Measurements from ENCODE around the gene RECQL. TPM values are rescaled to one million over a fixed set of nuclear protein-coding genes. Genes with fewer than 3 reads are reported as not detected.

The RECQL gene
- total RNA-seq, 1 donor from 2014 or later: 68.4 TPM

DNA sequence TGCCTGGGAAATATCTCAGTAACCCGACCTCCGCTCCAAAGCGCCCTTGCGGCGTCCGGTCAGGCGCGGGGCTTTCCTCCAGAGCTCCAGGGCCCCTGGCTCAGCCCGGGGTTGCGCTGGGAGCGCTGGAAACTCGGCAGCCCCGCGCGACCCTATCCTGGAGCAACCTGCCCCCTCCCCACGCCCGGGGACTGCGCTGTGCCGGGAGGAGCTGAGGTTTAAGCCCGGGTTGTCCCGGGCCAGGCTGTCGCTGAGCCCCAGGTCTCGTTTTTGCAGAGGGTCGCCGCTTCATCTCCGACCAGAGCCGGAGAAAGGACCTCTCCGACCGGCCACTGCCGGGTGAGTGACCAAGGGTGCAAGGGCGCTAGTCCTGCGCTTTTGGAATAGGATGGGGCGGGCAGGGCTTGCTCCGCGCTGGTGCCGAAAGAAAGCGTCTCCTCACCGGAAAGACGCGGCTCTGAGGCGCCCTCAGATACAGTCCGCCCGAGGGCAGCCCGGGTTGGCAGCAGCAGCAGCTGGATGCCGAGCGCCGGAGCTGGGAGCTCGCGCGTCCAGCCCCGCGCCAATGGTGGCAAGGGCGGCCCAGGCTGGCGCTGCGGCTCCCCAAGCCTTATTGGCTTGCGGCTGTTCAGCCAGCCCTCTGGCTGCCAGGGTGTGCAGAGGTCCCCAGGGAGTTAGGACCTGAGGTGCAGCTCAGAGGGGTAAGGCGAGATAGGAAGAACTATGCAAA is 26.2 kb upstream of the RECQL start:
- peaks cover 5% of the 10 kb centered on the region for H3K9me3 Mint-ChIP-seq
- intact Hi-C loops (cut with micrococcal nuclease): loop anchor here (1.0 to 5.0 kb wide), 2 partner anchors 26 to 35 kb away; partner anchors contain the start of genes GOLT1B and RECQL

DNA sequence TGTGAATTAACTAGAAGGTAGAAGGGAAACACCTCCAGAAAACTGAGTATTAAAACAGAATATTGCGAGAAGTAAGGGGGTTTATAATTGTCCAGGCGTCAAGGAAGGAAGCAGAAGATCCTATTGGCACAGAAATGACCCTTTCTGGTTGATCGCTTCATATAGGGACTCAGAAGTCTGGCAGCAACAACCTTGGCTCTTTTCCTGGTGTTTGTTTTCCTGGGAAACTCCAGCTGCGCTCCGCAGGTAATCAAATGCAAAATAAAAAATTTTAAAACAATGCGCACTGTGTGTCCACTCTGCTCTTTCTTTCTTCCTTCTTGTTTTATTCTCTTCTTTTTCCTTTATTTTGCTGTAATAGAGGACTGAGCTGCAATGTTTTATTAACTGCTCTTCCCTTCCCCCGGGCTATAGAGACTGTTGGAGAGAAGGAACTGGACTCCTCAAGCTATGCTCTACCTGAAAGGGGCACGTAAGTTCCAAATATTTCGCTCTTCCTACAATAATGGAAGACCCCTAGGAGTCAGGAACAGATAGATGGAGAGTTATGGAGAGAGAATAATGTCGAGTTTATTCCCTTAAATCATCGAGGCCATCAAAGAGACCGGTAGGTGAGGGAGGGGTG is 25.4 kb upstream of the RECQL start:
- peak overlapping the region; percentile 48 for H3K27ac Mint-ChIP-seq
- peak overlapping the region; percentile 80 for H3K4me3 Mint-ChIP-seq (ENCODE audit: low read depth)
- H3K9me3 Mint-ChIP-seq: peaks cover 5% of the 10 kb centered on the region
- no peak for DNase-seq (ENCODE audit: low spot score)
- no peaks in the 10 kb centered on the region for H3K36me3 Mint-ChIP-seq (ENCODE audit: low read depth)
- intact Hi-C loops (cut with micrococcal nuclease): loop anchor here (1.0 to 5.0 kb wide), 2 partner anchors 26 to 35 kb away; partner anchors contain the start of genes GOLT1B and RECQL
- H3K27me3 Mint-ChIP-seq (ENCODE audit: low read depth): peaks cover 25% of the 10 kb centered on the region
- peaks cover 8% of the 10 kb centered on the region for H3K4me1 Mint-ChIP-seq (ENCODE audit: low read depth)

More for the DNA sequence above, 26.2 kb upstream of the RECQL start:
- Mint-ChIP-seq H3K36me3 (ENCODE audit: low read depth) (no peaks in the 10 kb centered on the region), H3K4me1 (ENCODE audit: low read depth) (peaks cover 8% of the 10 kb centered on the region), H3K27ac (no peak overlapping the region), H3K27me3 (ENCODE audit: low read depth) (peaks cover 25% of the 10 kb centered on the region), H3K4me3 (ENCODE audit: low read depth) (peak overlapping the region; percentile 77)
- peak; percentile 57 for DNase-seq (ENCODE audit: low spot score)

DNA sequence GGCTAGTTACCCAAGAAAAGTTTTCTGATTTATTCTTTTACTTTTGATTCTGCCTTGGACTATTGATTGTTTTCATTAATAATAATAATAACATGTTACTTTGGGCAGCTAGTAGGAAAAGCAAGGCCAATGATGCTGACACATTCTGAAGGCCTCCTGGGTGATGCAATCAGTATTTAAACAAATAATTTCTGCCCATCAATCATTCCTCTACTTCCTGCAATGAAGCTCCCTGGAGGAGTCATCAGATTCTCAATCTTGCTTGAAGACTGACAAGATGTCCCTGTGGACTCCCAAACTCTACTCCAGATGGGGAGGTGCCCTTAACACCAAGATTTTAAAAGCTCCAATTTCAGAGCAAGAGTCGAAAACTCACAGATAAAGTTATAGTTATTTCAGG is 24.6 kb upstream of the RECQL start, which contains the start of gene SPX:
TSS of gene SPX (plus strand) at position 244 of the 400 bp plus-strand sequence. CDS start 177 bp downstream, outside the sequence.
- Mint-ChIP-seq H3K4me1 (ENCODE audit: low read depth) (peaks cover 8% of the 10 kb centered on the region), H3K4me3 (ENCODE audit: low read depth) (peak within 1 kb of the TSS; percentile 80), H3K27me3 (ENCODE audit: low read depth) (peaks cover 25% of the 10 kb centered on the region)

DNA sequence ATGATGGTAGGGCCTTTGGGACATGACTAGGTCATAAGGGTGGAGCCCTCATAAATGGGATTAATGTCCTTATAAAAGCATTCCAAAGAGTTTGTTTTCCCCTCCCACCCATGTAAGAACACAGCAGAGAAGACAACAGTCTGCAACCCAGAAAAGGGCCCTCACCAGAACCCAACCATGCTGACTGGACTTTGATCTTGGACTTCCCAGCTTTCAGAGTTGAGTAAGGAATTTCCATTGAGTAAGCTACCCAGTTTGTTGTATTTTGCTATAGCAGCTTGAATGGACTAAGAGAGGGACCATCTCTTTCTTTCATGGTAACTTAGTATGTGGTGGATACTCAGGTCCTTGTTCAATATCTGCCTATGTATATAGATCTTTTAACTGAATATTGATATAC is 21.7 kb upstream of the RECQL start:
- peaks cover 5% of the 10 kb centered on the region for H3K9me3 Mint-ChIP-seq
- H3K27ac Mint-ChIP-seq: no peak overlapping the region
- DNase-seq (ENCODE audit: low spot score): no peak
- H3K4me1 Mint-ChIP-seq (ENCODE audit: low read depth): peaks cover 2% of the 10 kb centered on the region
- peaks cover 16% of the 10 kb centered on the region for H3K27me3 Mint-ChIP-seq (ENCODE audit: low read depth)
- intact Hi-C loops (cut with micrococcal nuclease): no loop called here
- no peak overlapping the region for H3K4me3 Mint-ChIP-seq (ENCODE audit: low read depth)
- H3K36me3 Mint-ChIP-seq (ENCODE audit: low read depth): peaks cover 12% of the 10 kb centered on the region

More for the DNA sequence above, 24.6 kb upstream of the RECQL start, which contains the start of gene SPX:
- Mint-ChIP-seq H3K36me3 (ENCODE audit: low read depth) (no peaks in the 10 kb centered on the region), H3K9me3 (peaks cover 5% of the 10 kb centered on the region), H3K27ac (peak within 1 kb of the TSS; percentile 48)
- intact Hi-C loops (cut with micrococcal nuclease): loop anchor here (5.0 kb wide), 1 partner anchor 36 kb away; no protein-coding TSS in a partner anchor
- DNase-seq (ENCODE audit: low spot score): no peak

DNA sequence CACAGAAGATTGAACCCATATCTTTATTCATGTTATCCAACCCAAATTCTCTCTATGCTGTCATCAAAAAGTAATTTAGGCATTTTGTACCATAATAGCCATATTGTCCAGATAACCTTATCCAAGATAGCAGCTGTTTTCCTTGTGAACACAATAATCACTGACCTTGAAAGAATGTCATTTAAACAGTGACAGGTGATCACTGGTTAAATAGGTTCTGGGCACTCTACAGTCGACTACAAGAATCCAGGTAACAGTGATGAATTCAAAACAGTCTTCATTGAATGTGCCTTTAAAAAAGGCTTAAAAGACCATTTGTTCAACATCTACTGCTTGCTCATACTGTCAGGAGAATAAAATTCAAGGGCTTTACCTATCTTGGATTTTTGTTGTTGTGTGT is 20.1 kb upstream of the RECQL start:
- intact Hi-C loops (cut with micrococcal nuclease): no loop called here
- Mint-ChIP-seq H3K4me3 (ENCODE audit: low read depth) (no peak overlapping the region), H3K9me3 (peaks cover 5% of the 10 kb centered on the region), H3K27ac (no peak overlapping the region), H3K27me3 (ENCODE audit: low read depth) (peaks cover 12% of the 10 kb centered on the region), H3K36me3 (ENCODE audit: low read depth) (peaks cover 24% of the 10 kb centered on the region), H3K4me1 (ENCODE audit: low read depth) (no peaks in the 10 kb centered on the region)
- DNase-seq (ENCODE audit: low spot score): no peak

DNA sequence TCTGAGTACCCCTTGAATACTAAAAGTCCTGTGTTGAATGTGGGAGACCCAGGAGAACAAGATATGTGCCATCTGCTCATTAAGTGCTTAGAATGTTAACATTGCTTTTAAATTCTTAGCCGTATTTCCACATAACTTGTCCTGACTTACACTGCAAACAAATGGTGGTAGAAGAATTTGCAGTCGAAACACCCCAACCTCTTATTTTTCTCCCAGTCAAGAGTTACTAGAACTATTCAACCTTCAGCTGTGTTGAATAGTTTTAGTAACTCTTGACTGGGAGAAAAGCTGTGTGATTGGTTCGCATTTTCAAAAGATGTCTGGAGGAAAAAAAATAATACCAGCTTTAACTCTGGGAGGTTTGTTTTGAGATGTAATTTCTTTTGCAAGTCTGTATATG is 17.0 kb upstream of the RECQL start:
- no peak overlapping the region for H3K27ac Mint-ChIP-seq
- H3K36me3 Mint-ChIP-seq (ENCODE audit: low read depth): peaks cover 49% of the 10 kb centered on the region
- H3K27me3 Mint-ChIP-seq (ENCODE audit: low read depth): no peaks in the 10 kb centered on the region
- no peak for DNase-seq (ENCODE audit: low spot score)
- no peak overlapping the region for H3K4me3 Mint-ChIP-seq (ENCODE audit: low read depth)
- no peaks in the 10 kb centered on the region for H3K4me1 Mint-ChIP-seq (ENCODE audit: low read depth)
- intact Hi-C loops (cut with micrococcal nuclease): no loop called here
- H3K9me3 Mint-ChIP-seq: no peaks in the 10 kb centered on the region

DNA sequence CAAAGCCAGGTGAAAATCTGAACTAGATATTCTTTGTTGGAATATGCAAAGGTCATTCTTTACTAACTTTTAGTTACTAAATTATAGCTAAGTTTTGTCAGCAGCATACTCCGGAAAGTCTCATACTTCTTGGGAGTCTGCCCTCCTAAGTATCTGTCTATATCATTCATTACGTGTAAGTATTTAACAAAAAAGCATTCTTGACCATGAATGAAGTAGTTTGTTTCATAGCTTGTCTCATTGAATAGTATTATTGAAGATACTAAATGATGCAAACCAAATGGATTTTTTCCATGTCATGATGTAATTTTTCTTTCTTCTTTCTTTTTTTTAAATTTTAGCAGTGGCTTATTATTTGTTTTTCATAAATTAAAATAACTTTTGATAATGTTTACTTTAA is 14.8 kb upstream of the RECQL start:
- Mint-ChIP-seq H3K9me3 (no peaks in the 10 kb centered on the region), H3K27ac (no peak overlapping the region), H3K36me3 (ENCODE audit: low read depth) (peaks cover 60% of the 10 kb centered on the region), H3K4me3 (ENCODE audit: low read depth) (no peak overlapping the region), H3K27me3 (ENCODE audit: low read depth) (no peaks in the 10 kb centered on the region), H3K4me1 (ENCODE audit: low read depth) (peaks cover 2% of the 10 kb centered on the region)
- DNase-seq (ENCODE audit: low spot score): no peak
- intact Hi-C loops (cut with micrococcal nuclease): no loop called here

DNA sequence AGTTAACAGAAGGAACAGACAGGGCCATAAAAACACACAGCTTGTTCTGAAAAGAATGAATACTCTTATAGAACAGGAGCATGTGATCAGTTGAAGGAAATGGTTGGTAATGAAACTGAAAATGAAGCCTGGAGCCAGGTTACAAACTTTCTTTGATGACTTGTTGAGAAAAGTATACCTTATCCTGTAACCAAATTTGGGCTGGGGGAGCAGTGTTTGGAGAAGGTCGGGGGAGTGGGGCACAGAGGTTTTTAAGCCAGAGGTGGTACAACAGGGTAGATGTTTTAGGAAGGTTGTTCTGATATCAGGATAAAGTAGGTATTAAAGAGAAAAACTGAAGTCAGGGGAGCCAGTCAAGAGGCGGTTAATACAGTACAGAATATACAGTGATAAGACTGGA is 8.3 kb upstream of the RECQL start:
- H3K27ac Mint-ChIP-seq: peak overlapping the region; percentile 90
- H3K36me3 Mint-ChIP-seq (ENCODE audit: low read depth): peaks cover 56% of the 10 kb centered on the region
- H3K4me1 Mint-ChIP-seq (ENCODE audit: low read depth): peaks cover 36% of the 10 kb centered on the region
- peak overlapping the region; percentile 72 for H3K4me3 Mint-ChIP-seq (ENCODE audit: low read depth)
- H3K27me3 Mint-ChIP-seq (ENCODE audit: low read depth): no peaks in the 10 kb centered on the region
- intact Hi-C loops (cut with micrococcal nuclease): loop anchor here (1.0 to 10.0 kb wide), 3 partner anchors 8 to 1115 kb away; partner anchors contain the start of genes ETNK1, GOLT1B and RECQL
- no peaks in the 10 kb centered on the region for H3K9me3 Mint-ChIP-seq
- no peak for DNase-seq (ENCODE audit: low spot score)

DNA sequence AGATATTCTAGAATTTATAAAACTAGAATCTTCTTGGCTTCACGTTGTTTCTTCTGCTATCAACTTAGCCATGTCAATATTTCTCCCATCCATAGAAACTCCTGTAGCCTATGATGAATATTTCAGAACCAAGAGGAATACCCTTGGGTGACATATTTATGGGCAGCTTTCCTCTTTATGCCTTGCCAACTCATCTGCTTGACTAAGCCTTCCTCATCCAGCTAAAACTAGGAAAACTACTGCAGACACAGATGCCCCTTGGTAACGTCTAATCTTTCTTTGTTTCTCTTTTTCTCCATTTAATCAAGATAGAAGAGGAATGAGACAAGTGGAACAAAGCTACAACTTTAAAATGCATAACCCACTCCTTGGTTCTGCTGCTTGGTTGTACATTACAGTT is 6.4 kb upstream of the RECQL start:
- DNase-seq (ENCODE audit: low spot score): no peak
- intact Hi-C loops (cut with micrococcal nuclease): loop anchor here (5.0 to 10.0 kb wide), 2 partner anchors 169 to 1117 kb away; partner anchors contain the start of gene ETNK1
- no peaks in the 10 kb centered on the region for H3K9me3 Mint-ChIP-seq
- H3K4me1 Mint-ChIP-seq (ENCODE audit: low read depth): peaks cover 51% of the 10 kb centered on the region
- H3K27ac Mint-ChIP-seq: no peak overlapping the region
- peaks cover 52% of the 10 kb centered on the region for H3K36me3 Mint-ChIP-seq (ENCODE audit: low read depth)
- H3K4me3 Mint-ChIP-seq (ENCODE audit: low read depth): no peak overlapping the region
- H3K27me3 Mint-ChIP-seq (ENCODE audit: low read depth): no peaks in the 10 kb centered on the region

DNA sequence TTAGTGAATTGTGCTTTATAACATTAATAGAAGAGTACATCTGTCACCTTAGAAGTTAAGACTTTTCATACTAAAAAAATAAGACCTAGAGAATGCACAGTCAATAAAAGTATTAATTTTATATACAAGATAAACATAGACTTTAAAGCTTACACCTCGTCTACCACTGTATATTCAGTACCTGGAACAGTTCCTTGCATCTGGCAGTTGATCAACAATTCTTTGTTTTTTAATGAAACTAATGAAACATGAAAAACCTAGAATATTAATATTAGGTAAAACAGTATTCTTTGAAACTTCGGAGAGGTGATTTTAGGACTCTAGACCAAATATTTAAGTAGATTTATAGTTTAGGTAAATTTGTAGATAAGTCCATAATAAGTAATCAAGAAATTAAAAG is 4.5 kb upstream of the RECQL start:
- peaks cover 50% of the 10 kb centered on the region for H3K4me1 Mint-ChIP-seq (ENCODE audit: low read depth)
- no peak for DNase-seq (ENCODE audit: low spot score)
- H3K4me3 Mint-ChIP-seq (ENCODE audit: low read depth): no peak overlapping the region
- H3K36me3 Mint-ChIP-seq (ENCODE audit: low read depth): peaks cover 43% of the 10 kb centered on the region
- intact Hi-C loops (cut with micrococcal nuclease): loop anchor here (5.0 to 10.0 kb wide), 2 partner anchors 171 to 1119 kb away; partner anchors contain the start of gene ETNK1
- no peaks in the 10 kb centered on the region for H3K27me3 Mint-ChIP-seq (ENCODE audit: low read depth)
- no peaks in the 10 kb centered on the region for H3K9me3 Mint-ChIP-seq
- no peak overlapping the region for H3K27ac Mint-ChIP-seq

DNA sequence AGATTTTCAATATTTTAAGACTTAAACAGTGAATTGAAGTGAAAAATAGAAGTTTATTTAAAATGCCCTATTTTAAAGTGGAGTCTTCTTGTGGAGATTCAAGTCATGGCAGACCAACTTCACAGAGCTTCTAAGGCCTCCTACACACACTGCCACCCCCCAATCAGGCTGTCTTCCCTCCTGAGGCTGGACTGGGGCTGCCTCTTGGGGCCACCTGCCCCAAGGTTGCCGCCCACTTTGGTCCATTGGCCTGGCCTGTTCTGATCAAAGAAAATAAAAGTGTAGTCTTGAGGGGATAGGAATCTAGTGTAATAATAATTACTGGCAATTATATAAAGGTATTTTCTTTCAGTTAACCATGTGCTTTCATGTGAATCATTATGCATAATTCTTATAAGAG is 1.4 kb upstream of the RECQL start:
- no peak overlapping the region for H3K27ac Mint-ChIP-seq
- intact Hi-C loops (cut with micrococcal nuclease): loop anchor here (1.0 to 10.0 kb wide), 3 partner anchors 139 to 1122 kb away; partner anchors contain the start of genes ETNK1 and LDHB
- H3K4me1 Mint-ChIP-seq (ENCODE audit: low read depth): peaks cover 44% of the 10 kb centered on the region
- H3K4me3 Mint-ChIP-seq (ENCODE audit: low read depth): no peak overlapping the region
- no peak for DNase-seq (ENCODE audit: low spot score)
- peaks cover 35% of the 10 kb centered on the region for H3K36me3 Mint-ChIP-seq (ENCODE audit: low read depth)
- no peaks in the 10 kb centered on the region for H3K27me3 Mint-ChIP-seq (ENCODE audit: low read depth)
- H3K9me3 Mint-ChIP-seq: no peaks in the 10 kb centered on the region

DNA sequence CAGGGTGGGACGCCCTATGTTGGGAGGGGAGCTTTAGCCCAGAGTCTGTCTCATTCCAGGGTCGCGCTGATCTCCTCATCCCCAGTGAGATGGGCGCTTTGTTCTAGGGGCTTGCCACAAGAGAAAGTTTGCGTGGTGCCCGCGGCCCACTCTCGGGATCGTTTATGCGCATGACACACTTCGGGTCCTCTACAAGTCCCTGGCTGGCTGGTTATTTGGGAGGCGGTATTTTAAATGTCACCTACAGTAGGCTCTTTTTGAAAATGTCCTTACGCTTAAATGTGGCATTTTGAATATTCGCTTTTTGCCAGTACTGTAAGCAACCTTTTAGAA is 695 bp upstream of the RECQL start:
- Mint-ChIP-seq H3K4me3 (ENCODE audit: low read depth) (no peak overlapping the region), H3K27me3 (ENCODE audit: low read depth) (no peaks in the 10 kb centered on the region), H3K4me1 (ENCODE audit: low read depth) (peaks cover 41% of the 10 kb centered on the region), H3K36me3 (ENCODE audit: low read depth) (peaks cover 37% of the 10 kb centered on the region), H3K27ac (no peak overlapping the region), H3K9me3 (no peaks in the 10 kb centered on the region)
- peak; percentile 24 for DNase-seq (ENCODE audit: low spot score)
- intact Hi-C loops (cut with micrococcal nuclease): loop anchor here (1.0 to 10.0 kb wide), 3 partner anchors 140 to 1123 kb away; partner anchors contain the start of genes ETNK1 and LDHB
